Kidney (tissue), 14 donors: ENCODE data around the gene NR3C2. TPM values are rescaled to one million over a fixed set of nuclear protein-coding genes. Genes with fewer than 3 reads are reported as not detected.

Experiments
- DNase-seq, 5 donors: peaks; one replicate each; pipeline ENCODE4 v3.0.0-alpha.2; 2013 to 2020
- FAIRE-seq: peaks from 2 replicates; lab custom pipeline; 2012; peaks lifted over from hg19 to GRCh38; lab: Jason Lieb, UNC
- H3K27ac ChIP-seq, 2 donors: one replicate each; pipeline ENCODE4 v1.7.0; 2013; ENCODE audit warnings: low read depth in 2 of 2, low read length in 2 of 2, inconsistent platforms in 1 of 2
- H3K27me3 ChIP-seq: one replicate; pipeline ENCODE4 v1.7.1; 2013; ENCODE audit warnings: low read length, inconsistent platforms; ENCODE audit not compliant: control insufficient read depth, insufficient read depth
- H3K36me3 ChIP-seq, 3 donors: one replicate each; pipeline versions ENCODE4 v1.7.0 to v1.7.1; 2013; ENCODE audit warnings: low read length in 3 of 3, control low read depth in 1 of 3, inconsistent platforms in 1 of 3; ENCODE audit not compliant: insufficient read depth in 3 of 3, control insufficient read depth in 2 of 3
- H3K4me1 ChIP-seq, 3 donors: one replicate each; pipeline versions ENCODE4 v1.7.0 to v1.7.1; 2013; ENCODE audit warnings: low read length in 3 of 3, inconsistent platforms in 1 of 3, low read depth in 1 of 3; ENCODE audit not compliant: control insufficient read depth in 2 of 3, insufficient read depth in 2 of 3
- H3K4me3 ChIP-seq, 3 donors: one replicate each; pipeline versions ENCODE4 v1.7.0 to v1.8.1; 2013; ENCODE audit warnings: low read length in 3 of 3, control low read depth in 1 of 3, inconsistent platforms in 1 of 3
- H3K9ac ChIP-seq, 3 donors: one replicate each; pipeline versions ENCODE4 v1.7.0 to v1.7.1; 2013; ENCODE audit warnings: low read length in 3 of 3, control low read depth in 1 of 3, inconsistent platforms in 1 of 3
- H3K9me3 ChIP-seq, 3 donors: one replicate each; pipeline versions ENCODE4 v1.7.0 to v1.7.1; 2013; ENCODE audit warnings: low read length in 3 of 3, control low read depth in 1 of 3, inconsistent platforms in 1 of 3; ENCODE audit not compliant: control insufficient read depth in 2 of 3, insufficient read depth in 1 of 3
- intact Hi-C: fragments of 100-400 bp; cut with DNase I; formaldehyde crosslinking; loops from one replicate; pipeline ENCODE4 v1.11.1; 2022
- polyA plus RNA-seq: library from polyadenylated mRNA; stranded (reverse); fragments of 350-450 nt; fragmentation: Illumina TruSeq; extraction: RNeasy Lipid Tissue Mini Kit (QIAGEN cat#74804); gene quantifications from one replicate; pipeline ENCODE4 v1.2.3, GENCODE V29; 2014; ENCODE audit warnings: low read depth, low replicate concordance; ENCODE audit not compliant: insufficient read depth
- total RNA-seq: library from RNA; stranded (reverse); fragmentation: NEBNext Ultra II Directional; extraction: Animal tissue kit (Norgen Biotek cat#: 25700); gene quantifications from one replicate; pipeline ENCODE4 v1.2.1, GENCODE V29; 2021
- TF ChIP-seq, protein P1 (sequence below): IDR thresholded peaks from 3 replicates; pipeline ENCODE4 v1.5.1; 2012; ENCODE audit warnings: mild to moderate bottlenecking, moderate library complexity, borderline replicate concordance; ENCODE audit not compliant: insufficient read depth; ENCODE audit errors: extremely low read depth
- donor health status: control.
- donor health status: control.
- donor health status: control.
- donor health status: control.
- donor health status: control.
- donor health status: DM: yes; HTN: yes; CAD: no.
- donor health status: Normal renal cell carcinoma (clear cell type).

Gene NR3C2
- total and polyA plus RNA-seq, 2 donors from 2014 or later: 8.7 to 43.4 TPM

DNA sequence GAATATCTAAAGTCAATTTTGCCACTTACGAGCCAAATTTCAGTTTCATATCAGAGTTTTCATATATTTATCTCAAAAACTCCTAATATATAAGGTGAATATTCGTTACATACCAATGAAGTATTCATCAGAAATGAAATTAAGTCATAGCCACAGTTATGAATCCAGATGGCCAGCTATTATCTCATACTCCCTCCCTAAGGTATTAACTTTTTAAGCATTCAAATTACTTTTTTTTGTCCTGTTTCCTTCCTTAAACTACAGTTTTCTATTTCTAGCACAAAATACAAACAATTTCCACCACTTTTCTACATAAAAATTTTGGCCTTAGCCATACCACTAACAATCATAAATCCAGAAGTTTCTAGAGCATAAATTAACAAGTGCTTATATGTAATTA lies 13.0 kb downstream of the NR3C2 start:
- H3K9ac ChIP-seq: no peak overlapping the region
- H3K36me3 ChIP-seq: no peaks in the 10 kb centered on the region
- no peaks in the 10 kb centered on the region for H3K9me3 ChIP-seq
- DNase-seq (no peak), FAIRE-seq (no peak)
- no peaks in the 10 kb centered on the region for H3K27me3 ChIP-seq
- TF ChIP-seq, protein P1, sequence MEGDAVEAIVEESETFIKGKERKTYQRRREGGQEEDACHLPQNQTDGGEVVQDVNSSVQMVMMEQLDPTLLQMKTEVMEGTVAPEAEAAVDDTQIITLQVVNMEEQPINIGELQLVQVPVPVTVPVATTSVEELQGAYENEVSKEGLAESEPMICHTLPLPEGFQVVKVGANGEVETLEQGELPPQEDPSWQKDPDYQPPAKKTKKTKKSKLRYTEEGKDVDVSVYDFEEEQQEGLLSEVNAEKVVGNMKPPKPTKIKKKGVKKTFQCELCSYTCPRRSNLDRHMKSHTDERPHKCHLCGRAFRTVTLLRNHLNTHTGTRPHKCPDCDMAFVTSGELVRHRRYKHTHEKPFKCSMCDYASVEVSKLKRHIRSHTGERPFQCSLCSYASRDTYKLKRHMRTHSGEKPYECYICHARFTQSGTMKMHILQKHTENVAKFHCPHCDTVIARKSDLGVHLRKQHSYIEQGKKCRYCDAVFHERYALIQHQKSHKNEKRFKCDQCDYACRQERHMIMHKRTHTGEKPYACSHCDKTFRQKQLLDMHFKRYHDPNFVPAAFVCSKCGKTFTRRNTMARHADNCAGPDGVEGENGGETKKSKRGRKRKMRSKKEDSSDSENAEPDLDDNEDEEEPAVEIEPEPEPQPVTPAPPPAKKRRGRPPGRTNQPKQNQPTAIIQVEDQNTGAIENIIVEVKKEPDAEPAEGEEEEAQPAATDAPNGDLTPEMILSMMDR: no peak
- intact Hi-C loops: no loop called here
- H3K4me1 ChIP-seq: peaks cover 0 to 6% (median 0%) of the 10 kb centered on the region in 3 donors
- no peak overlapping the region for H3K27ac ChIP-seq
- no peak overlapping the region for H3K4me3 ChIP-seq

DNA sequence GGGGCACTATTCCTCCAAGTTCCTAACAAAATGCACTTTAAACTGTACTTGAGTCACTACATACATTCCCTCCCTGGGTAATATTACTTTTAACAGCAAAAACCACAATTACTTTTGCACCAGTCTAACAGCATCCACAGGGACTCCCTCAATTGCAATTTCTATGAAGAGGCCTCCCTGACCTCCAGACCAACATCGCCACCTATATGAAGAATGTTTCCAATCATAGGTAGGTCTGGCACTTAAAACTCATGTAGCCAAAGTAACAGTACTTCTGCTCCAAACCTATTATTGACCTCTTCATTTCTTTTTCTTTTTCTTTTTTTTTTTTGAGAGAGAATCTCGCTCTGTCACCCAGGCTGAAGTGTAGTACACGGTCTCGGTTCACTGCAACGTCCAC lies 15.6 kb downstream of the NR3C2 start:
- TF ChIP-seq, protein P1: no peak
- Histone ChIP-seq H3K4me3 (no peak overlapping the region), H3K9me3 (no peaks in the 10 kb centered on the region), H3K9ac (no peak overlapping the region), H3K27me3 (no peaks in the 10 kb centered on the region), H3K27ac (no peak overlapping the region), H3K36me3 (no peaks in the 10 kb centered on the region), H3K4me1 (peaks cover 0 to 9% (median 0%) of the 10 kb centered on the region in 3 donors)
- intact Hi-C loops: no loop called here
- DNase-seq (no peak), FAIRE-seq (no peak)

DNA sequence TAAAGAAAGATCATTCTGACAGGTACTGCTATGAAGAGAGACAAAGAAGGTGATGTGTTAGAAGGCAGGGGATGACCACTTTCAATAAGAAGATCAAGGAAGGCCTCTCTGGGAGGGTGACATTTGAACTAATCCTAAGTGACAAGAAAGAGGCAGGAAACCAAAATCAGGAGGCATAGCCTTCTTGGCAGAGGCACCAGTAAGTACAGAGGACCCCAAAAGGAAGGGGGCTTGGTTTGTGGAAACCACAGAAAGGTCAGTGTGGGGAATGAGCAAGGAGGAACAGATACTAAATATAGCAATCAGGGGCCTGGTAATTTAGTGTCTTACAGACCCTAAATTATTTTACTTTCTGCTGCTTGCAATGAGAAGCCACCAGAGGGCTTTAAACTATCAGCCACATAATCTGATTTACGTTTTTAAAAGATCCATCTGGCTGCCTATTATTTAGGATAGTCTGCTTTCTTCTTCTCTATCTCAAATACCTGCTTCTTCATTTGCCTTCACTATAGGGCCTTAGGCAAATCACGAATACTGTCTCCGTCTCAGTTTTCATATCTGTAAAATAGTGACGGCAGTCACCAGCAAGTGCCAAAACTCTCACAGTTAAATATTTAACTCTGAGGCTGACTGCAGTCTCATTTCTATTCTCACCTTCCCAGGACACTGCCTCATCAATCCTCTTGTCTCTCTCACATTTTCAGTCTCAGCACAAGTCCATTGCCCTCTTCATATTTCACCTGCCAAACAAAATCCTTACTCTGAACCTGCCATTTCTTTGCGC lies 16.7 kb downstream of the NR3C2 start:
- DNase-seq (no peak), FAIRE-seq (no peak)
- intact Hi-C loops: no loop called here
- TF ChIP-seq, protein P1: no peak
- H3K4me1 ChIP-seq: peaks cover 0 to 9% (median 0%) of the 10 kb centered on the region in 3 donors
- H3K9ac ChIP-seq: no peak overlapping the region
- no peaks in the 10 kb centered on the region for H3K27me3 ChIP-seq
- no peaks in the 10 kb centered on the region for H3K36me3 ChIP-seq
- H3K9me3 ChIP-seq: no peaks in the 10 kb centered on the region
- peak overlapping the region in 1 of 2 donors; percentile 2 for H3K27ac ChIP-seq
- peak overlapping the region in 2 of 3 donors; percentile 12 to 25 for H3K4me3 ChIP-seq
